H7 (cell line): Measurements from ENCODE around the gene PCBP3. TPM values are rescaled to one million over a fixed set of nuclear protein-coding genes. Genes with fewer than 3 reads are reported as not detected.

ENCODE experiments used
- total RNA-seq: library from RNA; depleted of rRNA; stranded (reverse); fragments of >200 nt; shearing (Covaris generic); gene quantifications from 2 replicates; pipeline ENCODE4 v1.2.3, GENCODE V29; 2014; rRNA removed

The PCBP3 gene
- total RNA-seq, 1 experiment from 2014 or later: 1.8 TPM

Other genes with a start within 250 kb of the PCBP3 start
- gene COL18A1, start 238.6 kb upstream of the PCBP3 start, total RNA-seq: 327 and 328 TPM in 2 replicates
- gene SLC19A1, start 101.3 kb upstream of the PCBP3 start, total RNA-seq: 17.9 and 19.6 TPM in 2 replicates